Mucosa of gallbladder (tissue), 1 donor: Measurements from ENCODE around the gene RAB8A. TPM values are rescaled to one million over a fixed set of nuclear protein-coding genes. Genes with fewer than 3 reads are reported as not detected.
"Not testable (repeated sequence)": the region's sequence is repeated elsewhere in the genome, so short reads cannot be mapped to it uniquely, and the experiment has no call there.

Source experiments
- DNase-seq: peaks from one replicate; pipeline ENCODE4 v3.0.0-alpha.2; 2020; ENCODE audit warnings: low spot score
- total RNA-seq: library from RNA; stranded (reverse); gene quantifications from one replicate; pipeline ENCODE4 v1.2.1, GENCODE V29; 2021
- donor health status: DM: no; HTN: no; CAD: no.

The RAB8A gene
- total RNA-seq, 1 donor from 2014 or later: 78.4 TPM

DNA sequence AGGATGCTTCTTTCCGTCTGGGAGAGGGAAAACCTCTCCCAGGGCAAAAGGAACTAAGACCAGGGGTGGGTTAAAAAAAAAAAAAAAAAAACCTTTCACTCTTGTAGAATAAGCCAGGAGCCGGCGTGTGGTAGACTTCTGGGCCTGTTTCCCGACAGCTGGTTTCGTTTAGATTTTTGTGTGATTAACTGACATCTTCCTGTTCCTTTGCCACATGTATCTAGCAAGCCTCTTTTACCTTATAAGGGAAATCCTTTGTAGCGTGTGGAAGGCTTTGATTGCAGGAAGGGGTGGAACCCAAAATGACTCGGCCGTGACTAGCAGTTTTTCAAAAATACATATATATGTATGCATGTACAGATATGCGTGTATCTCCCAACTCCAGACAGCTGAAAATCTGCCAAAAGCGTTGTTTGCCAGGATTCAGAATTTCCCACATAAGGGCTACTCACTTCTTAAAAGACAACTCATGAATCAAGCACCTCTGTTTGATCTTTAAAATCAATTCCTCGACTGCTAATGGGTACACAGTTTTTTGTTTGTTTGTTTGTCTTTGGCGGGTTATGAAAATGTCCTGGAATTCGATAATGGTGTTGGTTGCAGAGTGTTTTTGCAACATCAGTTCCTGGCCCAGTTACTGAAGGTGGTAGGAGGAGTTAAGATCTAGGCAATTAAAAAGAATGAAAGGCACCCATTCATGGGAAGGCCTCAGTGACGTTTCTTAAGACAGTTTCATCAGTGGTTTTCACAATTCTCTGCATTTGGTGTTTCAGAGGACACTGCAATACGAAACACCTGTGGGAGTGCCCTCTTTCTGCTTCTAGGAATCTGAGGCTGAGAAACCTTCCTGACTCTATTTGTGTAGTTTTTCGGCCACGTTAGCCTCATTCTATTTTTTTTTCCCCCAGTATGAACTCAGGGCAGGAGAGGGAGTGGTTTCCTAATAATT is 32.7 kb upstream of the RAB8A start:
- peak; percentile 86 for DNase-seq

DNA sequence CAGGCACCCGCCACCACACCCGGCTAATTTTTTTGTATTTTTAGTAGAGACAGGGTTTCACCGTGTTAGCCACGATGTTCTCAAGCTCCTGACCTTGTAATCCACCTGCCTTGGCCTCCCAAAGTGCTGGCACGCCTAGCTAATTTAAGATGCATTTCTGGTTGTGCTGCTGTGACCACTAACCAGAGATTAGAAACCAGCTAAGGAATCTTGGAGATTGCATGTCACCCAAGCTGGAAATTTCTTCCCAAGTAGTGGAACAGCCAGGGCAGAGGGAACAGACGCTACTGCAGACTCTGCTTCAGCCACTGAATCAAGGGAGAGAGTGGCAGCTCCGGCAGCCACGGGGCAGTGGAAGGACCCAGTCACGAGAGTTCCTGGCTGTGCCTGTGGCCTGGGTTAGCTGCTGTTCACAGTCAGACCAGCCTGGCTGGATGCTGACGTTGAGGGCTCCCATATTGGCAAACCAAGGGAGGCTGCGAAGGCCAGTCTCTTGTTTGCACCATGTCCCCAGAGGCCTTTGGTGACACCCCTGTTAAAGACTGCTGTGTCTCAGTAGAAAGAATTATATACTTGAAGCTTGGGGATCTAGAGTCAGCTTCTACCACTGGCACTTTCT is 27.5 kb upstream of the RAB8A start:
- no peak for DNase-seq

DNA sequence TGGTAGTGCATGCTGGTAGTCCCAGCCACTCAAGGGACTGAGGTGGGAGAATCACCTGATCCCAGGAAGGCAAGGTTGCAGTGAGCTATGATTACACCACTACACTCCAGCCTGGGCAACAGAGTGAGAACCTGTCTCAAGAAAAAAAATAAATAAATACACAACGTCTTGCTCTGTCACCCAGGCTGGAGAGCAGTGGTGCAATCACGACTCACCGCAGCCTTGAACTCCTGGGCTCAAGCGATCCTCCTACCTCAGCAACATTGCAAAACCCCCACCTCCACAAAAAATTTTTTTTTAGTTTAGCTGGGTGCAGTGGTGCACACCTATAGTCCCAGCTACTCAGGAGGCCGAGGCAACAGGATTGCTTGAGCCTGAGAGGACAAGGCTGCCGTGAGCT is 26.6 kb upstream of the RAB8A start:
- DNase-seq: no peak

- DNase-seq: not testable (repeated sequence)
Measured at GRCh38 chr19:16087404-16087803, 24.3 kb upstream of the RAB8A start.

DNA sequence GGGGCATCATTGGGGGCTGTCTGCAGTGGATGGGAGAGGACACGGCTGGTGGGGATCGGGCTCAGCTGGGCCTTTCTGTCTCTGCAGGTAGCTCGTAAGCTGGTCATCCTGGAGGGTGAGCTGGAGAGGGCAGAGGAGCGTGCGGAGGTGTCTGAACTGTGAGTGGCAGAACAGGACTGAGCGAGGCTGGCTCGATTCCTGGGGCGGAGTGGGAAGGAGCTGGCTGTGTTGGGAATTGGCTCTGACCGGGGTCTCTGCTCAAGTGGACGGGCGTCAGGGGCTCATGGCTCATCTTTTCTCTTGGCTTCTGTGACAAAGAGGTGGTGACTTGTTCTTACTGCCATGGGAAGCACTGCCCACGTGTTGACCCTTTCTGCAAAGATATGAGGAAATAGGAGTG is 23.7 kb upstream of the RAB8A start:
- no peak for DNase-seq

- DNase-seq: peak; percentile 71
Measured at GRCh38 chr19:16088351-16089009, 23.2 kb upstream of the RAB8A start.

DNA sequence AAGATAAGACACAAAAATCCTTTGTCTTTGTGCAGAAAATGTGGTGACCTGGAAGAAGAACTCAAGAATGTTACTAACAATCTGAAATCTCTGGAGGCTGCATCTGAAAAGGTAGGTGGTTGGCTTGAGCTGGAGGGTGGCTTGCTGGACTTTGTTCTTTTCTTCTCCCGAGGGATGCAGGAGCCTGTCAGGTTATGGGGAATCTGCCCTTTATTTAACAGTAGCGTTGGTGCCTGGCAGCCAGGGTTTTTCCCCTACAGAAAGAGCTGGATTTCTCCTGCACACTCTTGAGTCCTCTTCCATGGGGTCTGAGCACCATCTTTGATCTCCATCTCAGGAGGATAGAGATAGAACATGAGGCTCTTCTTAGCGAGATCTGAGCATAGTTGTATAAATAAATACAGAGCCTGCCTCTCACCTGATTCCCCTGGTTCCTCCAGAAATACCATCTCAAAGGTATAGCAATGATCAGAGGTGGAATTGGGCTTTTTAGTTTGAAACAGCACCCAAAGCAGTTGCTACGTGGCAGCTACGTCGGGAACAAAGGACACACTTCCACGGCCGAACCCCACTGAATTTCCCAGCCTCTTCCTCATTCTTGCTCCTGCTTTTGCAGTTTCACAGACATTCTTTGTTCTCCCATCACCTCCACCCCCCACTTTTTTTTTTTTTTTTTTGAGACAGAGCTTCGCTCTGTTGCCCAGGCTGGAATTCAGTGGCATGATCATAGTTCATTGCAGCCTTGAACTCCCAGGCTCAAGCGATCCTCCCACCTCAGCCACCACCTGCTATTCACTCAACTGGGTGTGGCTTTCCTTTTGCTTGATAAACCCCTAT is 22.5 kb upstream of the RAB8A start:
- no peak for DNase-seq

DNA sequence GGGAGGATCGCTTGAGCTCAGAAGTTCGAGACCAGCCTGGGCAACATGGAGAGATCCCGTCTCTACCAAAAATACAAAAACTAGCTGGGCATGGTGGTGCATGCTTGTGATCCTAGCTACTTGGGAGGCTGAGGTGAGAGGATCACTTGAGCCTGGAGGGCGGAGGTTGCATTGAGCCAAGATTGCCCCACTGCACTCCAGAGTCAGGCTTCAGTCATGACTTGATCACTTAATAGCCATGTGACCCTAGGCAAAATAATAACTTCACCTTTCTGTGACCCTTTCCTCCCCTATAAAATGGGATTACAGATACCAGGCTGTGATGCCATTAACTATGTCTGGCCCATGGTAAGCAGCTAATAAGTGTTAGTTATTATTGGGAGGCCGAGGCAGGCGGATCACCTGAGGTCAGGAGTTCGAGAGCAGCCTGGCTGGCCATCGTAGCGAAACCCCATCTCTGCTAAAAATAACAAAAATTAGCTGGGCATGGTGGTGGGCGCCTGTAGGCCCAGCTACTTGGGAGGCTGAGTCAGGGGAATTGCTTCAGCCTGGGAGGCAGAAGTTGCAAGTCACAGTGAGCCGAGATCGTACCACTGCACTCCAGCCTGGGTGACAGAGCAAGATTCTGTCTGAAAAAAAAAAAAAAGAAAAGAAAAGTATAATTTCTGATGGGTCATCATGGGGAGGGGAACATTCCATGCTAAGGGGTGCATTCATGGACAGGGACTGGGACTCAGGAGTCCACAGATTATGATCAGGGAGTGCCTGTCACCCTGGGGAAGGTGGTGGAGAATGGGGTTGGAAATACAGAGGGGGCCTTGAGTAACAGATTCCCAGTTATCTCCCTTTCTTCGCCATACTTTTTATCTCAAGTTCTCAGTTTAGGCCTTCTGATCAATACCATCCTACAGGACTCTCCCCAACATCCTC is 19.9 kb upstream of the RAB8A start:
- DNase-seq: no peak

GRCh38 chr19:16094360-16095070 is 17.2 kb upstream of the RAB8A start:
- DNase-seq: no peak

DNA sequence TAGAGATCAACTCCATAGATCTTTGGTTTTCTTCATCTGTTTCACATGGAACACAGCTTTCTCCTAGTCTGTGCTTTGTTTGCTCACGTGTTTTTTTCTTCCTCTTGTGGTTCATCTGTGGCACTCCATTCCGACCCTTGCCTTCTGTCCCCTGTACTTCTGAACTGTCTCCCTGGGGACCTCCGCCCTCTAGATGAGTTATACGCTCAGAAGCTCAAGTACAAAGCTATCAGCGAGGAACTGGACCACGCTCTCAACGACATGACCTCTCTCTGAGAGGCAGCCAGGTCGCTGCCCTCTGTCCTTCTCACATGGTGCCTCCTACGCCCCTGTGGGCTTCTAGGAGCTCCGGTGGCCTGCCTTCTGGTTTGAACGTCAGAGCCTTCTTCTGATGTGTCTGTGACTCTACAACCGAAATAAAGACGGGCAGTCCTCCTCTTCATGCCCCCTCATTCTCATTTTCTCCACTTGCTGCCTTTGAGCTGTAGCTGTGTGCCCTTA is 16.6 kb upstream of the RAB8A start:
- DNase-seq: no peak

GRCh38 chr19:16096280-16096855 is 15.3 kb upstream of the RAB8A start:
- DNase-seq: no peak

DNA sequence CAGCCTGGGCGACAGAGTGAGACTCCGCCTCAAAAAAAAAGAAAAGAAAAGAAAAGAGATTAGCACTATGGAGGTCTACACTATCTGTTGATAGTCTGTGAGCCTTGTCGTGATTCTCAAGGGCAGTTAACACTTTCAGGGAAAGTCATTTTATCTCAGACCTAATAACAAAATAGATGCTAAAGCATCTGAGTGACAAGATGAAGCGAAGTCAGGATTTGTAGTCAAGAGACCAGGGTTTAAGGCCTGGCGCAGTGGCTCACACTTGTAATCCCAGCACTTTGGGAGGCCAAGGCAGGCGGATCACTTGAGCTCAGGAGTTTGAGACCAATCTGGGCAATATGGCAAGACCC is 13.3 kb upstream of the RAB8A start:
- DNase-seq: no peak

DNA sequence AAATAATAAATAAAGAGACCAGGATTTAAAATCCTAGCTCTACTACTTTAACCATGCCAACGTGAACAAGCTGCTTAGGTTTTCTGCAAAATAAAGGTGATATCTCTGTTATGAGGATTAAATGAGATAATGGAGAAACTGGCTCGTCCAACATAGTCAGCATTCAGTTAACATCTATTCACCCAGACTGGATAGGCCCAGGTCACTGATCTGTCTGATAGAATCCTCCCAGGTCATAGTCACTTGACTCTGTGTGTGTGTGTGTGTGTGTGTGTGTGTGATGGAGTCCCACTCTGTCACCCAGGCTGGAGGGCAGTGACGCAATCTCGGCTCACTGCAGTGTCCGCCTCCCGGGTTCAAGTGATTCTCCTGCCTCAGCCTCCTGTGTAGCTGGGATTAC is 12.9 kb upstream of the RAB8A start:
- no peak for DNase-seq

- not testable (repeated sequence) for DNase-seq
Measured at GRCh38 chr19:16099314-16099965, 12.2 kb upstream of the RAB8A start.

DNA sequence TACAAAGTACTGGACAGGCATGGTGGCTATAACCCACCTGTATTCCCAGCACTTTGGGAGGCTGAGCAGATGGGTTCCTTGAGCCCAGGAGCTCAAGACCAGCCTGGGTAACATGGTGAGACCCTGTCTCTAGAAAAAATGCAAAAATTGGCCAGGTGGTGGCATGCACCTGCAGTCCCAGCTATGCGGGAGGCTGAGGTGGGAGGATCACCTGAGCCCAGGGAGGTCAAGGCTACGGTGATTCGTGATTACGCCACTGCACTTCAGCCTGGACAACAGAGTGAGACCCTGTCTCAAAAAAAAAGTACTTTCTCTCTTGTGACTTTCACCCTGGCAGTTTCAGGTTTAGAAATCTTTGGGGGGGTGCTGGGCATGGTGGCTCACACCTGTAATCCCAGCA is 11.2 kb upstream of the RAB8A start:
- no peak for DNase-seq

DNA sequence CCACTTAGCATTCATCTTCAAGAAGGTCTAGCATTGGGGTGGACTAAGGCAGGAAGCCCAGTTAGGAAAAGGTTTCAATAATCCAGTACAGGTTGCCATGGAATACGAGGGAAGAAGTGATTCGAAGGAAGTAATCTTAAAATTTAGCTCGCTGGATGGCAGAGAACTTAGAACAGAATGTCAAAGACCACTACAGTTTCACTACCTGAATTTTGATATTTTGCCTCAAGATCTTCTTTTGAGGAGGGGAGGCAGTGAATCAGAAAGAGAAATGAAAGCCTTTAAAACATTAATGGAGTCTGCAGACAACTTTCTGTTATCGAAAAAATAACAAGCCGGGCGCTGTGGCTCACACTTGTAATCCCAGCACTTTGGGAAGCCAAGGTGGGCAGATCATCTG is 7.0 kb upstream of the RAB8A start:
- no peak for DNase-seq

- DNase-seq: no peak
Measured at GRCh38 chr19:16106121-16106520, 5.6 kb upstream of the RAB8A start.

DNA sequence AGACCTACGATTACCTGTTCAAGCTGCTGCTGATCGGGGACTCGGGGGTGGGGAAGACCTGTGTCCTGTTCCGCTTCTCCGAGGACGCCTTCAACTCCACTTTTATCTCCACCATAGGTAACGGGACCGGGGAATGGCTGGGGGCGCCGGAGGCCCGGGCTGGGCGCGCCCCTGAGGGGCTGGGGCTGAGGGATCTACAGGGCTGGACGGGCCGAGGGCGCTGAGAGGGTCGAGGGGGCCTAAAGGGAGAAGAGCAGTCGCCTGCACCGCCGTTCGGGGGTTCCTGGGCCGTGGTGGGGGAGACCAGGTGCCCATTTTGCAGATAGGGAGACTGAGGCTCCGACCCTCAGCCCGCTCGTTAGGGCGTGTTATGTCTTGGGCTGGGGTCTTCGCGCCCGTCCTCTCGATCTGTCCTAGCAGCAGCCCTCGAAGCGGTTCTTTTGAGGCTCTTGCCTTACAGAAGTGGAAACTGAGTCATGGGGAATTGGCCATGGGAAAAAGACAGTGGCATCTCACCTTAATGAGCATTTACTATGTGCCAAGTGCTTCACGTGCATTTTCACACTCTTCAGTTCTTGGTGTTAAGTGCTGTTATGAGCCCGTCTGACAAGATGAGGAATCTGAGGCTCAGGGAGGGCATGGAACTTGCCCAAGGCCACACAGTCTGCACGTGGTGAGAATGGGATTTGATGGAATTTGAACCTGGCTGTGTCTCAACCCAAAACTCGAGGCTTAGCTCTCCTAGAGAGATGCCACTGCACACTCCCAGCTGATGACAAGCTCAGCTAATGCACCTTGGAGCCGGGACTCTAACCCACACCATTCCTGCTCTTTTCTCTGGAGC is 442 bp downstream of the RAB8A start:
- no peak for DNase-seq
